ENCODE data around the gene MMP17. TPM values are rescaled to one million over a fixed set of nuclear protein-coding genes. Genes with fewer than 3 reads are reported as not detected.

The MMP17 gene
- total RNA-seq, 1 donor from 2014 or later, result 14.1 TPM

DNA sequence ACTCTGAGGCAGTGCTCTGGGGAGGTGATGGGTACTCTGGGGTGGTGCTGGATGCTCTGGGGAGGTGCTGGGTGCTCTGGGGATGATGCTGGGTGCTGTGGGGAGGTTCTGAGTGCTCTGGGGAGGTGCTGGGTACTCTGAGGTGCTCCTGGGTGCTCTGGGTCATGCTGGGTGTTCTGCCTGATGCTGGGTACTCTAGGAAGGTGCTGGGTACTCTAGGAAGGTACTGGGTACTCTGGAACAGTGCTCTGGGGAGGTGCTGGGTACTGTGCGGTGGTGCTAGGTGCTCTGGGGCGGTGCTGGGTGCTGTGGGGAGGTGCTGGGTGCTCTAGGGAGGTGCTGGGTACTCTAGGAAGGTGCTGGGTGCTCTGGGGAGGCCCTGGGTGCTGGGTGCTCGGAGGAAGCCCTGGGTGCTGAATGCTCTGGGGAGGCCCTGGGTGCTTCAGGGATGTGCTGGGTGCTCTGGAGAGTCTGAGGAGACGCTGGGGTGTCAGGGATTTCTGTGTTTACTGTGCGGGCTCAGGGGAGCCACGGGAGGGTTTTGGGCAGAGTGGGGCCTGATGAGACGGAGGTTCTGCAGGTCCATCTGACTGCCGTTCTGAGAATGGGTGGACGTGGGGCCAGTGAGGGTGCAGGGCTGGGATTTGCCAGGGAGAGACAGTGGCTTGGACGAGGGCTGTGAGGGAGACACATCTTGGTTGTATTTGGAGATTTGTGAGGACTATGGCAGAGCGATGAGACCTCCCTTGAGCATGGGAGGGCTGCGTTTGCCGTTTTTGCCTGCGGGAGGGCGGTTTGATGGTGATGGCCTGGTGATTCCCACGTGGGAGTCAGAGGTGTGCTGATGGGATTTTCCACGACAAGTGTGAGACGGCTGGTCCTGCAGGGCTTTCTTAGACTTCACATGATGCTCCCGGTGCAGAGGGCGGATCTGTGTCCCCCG lies 30.0 kb downstream of the MMP17 start:
- Mint-ChIP-seq H3K27ac (no peak overlapping the region), H3K4me3 (no peak overlapping the region)

GRCh38 chr12:131860472-131861260 lies 32.5 kb downstream of the MMP17 start:
- Mint-ChIP-seq H3K27me3 (peaks cover 5% of the 10 kb centered on the region), H3K4me1 (ENCODE audit: unreplicated experiment) (peaks cover 27% of the 10 kb centered on the region), H3K36me3 (no peaks in the 10 kb centered on the region), H3K4me3 (peak overlapping the region; percentile 83), H3K27ac (peak overlapping the region; percentile 97), H3K9me3 (no peaks in the 10 kb centered on the region)
- TF ChIP-seq, protein P1, sequence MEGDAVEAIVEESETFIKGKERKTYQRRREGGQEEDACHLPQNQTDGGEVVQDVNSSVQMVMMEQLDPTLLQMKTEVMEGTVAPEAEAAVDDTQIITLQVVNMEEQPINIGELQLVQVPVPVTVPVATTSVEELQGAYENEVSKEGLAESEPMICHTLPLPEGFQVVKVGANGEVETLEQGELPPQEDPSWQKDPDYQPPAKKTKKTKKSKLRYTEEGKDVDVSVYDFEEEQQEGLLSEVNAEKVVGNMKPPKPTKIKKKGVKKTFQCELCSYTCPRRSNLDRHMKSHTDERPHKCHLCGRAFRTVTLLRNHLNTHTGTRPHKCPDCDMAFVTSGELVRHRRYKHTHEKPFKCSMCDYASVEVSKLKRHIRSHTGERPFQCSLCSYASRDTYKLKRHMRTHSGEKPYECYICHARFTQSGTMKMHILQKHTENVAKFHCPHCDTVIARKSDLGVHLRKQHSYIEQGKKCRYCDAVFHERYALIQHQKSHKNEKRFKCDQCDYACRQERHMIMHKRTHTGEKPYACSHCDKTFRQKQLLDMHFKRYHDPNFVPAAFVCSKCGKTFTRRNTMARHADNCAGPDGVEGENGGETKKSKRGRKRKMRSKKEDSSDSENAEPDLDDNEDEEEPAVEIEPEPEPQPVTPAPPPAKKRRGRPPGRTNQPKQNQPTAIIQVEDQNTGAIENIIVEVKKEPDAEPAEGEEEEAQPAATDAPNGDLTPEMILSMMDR (conservative IDR thresholded peaks at IDR 0.05), result no peak
- no peak for DNase-seq (ENCODE audit: extremely low spot score, unreplicated experiment)

More for the DNA sequence above, 30.0 kb downstream of the MMP17 start:
- DNase-seq (ENCODE audit: extremely low spot score, unreplicated experiment), result no peak
- H3K27me3 Mint-ChIP-seq, result peaks cover 5% of the 10 kb centered on the region
- H3K36me3 Mint-ChIP-seq, result no peaks in the 10 kb centered on the region
- peaks cover 19% of the 10 kb centered on the region for H3K4me1 Mint-ChIP-seq (ENCODE audit: unreplicated experiment)
- TF ChIP-seq, protein P1 (conservative IDR thresholded peaks at IDR 0.05), result no peak
- H3K9me3 Mint-ChIP-seq, result no peaks in the 10 kb centered on the region

GRCh38 chr12:131861261-131862083 lies 33.3 kb downstream of the MMP17 start:
- H3K4me3 Mint-ChIP-seq, result peak overlapping the region; percentile 67
- H3K4me1 Mint-ChIP-seq (ENCODE audit: unreplicated experiment), result peaks cover 27% of the 10 kb centered on the region
- no peaks in the 10 kb centered on the region for H3K9me3 Mint-ChIP-seq
- H3K27me3 Mint-ChIP-seq, result no peaks in the 10 kb centered on the region
- peak overlapping the region; percentile 97 for H3K27ac Mint-ChIP-seq
- no peaks in the 10 kb centered on the region for H3K36me3 Mint-ChIP-seq
- TF ChIP-seq, protein P1 (conservative IDR thresholded peaks at IDR 0.05), result no peak
- no peak for DNase-seq (ENCODE audit: extremely low spot score, unreplicated experiment)

DNA sequence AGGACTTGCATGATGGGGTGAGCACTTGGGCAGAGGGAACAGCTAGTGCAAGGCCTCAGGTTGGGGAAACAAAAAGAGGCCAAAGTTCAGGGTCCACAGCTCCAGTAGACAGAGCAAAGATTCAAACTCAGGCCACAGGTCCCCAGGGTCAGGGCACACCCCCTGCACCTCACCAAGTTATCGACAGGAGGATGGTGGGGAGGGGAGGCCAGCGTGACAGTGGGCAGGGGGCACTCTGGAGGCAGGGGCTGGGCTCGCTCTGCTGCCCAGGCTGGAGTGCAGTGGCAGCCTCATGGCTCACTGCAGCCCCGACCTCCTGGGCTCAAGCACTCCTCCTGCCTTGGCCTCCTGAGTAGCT lies 33.9 kb downstream of the MMP17 start:
- no peaks in the 10 kb centered on the region for H3K9me3 Mint-ChIP-seq
- H3K4me3 Mint-ChIP-seq, result no peak overlapping the region
- TF ChIP-seq, protein P1 (conservative IDR thresholded peaks at IDR 0.05), result no peak
- DNase-seq (ENCODE audit: extremely low spot score, unreplicated experiment), result no peak
- no peaks in the 10 kb centered on the region for H3K36me3 Mint-ChIP-seq
- H3K27ac Mint-ChIP-seq, result no peak overlapping the region
- no peaks in the 10 kb centered on the region for H3K27me3 Mint-ChIP-seq
- H3K4me1 Mint-ChIP-seq (ENCODE audit: unreplicated experiment), result peaks cover 27% of the 10 kb centered on the region

DNA sequence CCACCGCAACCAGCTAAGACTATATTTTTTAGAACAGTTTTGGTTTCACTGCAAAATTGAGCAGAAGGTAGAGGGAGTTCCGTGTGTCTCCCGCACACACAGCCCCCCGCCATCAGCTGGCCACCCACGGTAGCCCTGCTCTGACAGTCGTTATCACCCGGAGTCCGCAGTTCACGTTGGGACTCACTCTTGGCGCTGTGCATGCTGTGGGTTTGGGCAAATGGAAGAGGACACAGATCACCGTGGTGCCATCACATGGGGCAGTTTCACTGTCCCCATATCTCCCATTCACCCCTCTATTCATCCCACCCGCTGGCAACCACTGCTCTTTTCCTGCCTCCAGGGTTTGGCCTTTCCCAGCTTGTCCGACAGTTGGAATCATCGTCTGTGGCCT lies 34.4 kb downstream of the MMP17 start:
- TF ChIP-seq, protein P1 (conservative IDR thresholded peaks at IDR 0.05), result no peak
- no peaks in the 10 kb centered on the region for H3K36me3 Mint-ChIP-seq
- peak overlapping the region; percentile 40 for H3K4me3 Mint-ChIP-seq
- no peaks in the 10 kb centered on the region for H3K9me3 Mint-ChIP-seq
- H3K27ac Mint-ChIP-seq, result peak overlapping the region; percentile 75
- peaks cover 27% of the 10 kb centered on the region for H3K4me1 Mint-ChIP-seq (ENCODE audit: unreplicated experiment)
- no peak for DNase-seq (ENCODE audit: extremely low spot score, unreplicated experiment)
- no peaks in the 10 kb centered on the region for H3K27me3 Mint-ChIP-seq

Measured in type B pancreatic cell (in vitro differentiated cells).